Transverse colon (tissue), 4 donors: Measurements from ENCODE around the gene GIPC1.
"Not testable (repeated sequence)": the region's sequence is repeated elsewhere in the genome, so short reads cannot be mapped to it uniquely, and the experiment has no call there.

Source experiments
- EP300 ChIP-seq: sonication (generic); formaldehyde crosslinking; IDR thresholded peaks from one replicate; pipeline ENCODE4 v1.6.1; 2017; ENCODE audit warnings: antibody characterized with exemption, low read depth
- POLR2A ChIP-seq: fragments of 450-650 bp; IDR thresholded peaks from one replicate; pipeline ENCODE4 v1.6.1; 2016; ENCODE audit warnings: antibody characterized with exemption, mild to moderate bottlenecking, moderate library complexity
- POLR2AphosphoS5 ChIP-seq, 3 donors: sonication (generic); formaldehyde crosslinking; IDR thresholded peaks; one replicate each; pipeline ENCODE4 v1.6.1; 2016; ENCODE audit warnings: antibody characterized with exemption in 3 of 3
- TF ChIP-seq, protein P1 (sequence below), 5 experiments: fragments of 200-600 bp in 3 of 5; fragments of 450-650 bp in 2 of 5; sonication (generic) in 3 of 5; IDR thresholded peaks; 1 replicate in 2 of 5; 2 replicates in 3 of 5; pipeline ENCODE4 v1.5.1; 2016 to 2017; ENCODE audit warnings: antibody characterized with exemption in 5 of 5, inconsistent platforms in 3 of 5, mild to moderate bottlenecking in 2 of 5, moderate library complexity in 1 of 5

DNA sequence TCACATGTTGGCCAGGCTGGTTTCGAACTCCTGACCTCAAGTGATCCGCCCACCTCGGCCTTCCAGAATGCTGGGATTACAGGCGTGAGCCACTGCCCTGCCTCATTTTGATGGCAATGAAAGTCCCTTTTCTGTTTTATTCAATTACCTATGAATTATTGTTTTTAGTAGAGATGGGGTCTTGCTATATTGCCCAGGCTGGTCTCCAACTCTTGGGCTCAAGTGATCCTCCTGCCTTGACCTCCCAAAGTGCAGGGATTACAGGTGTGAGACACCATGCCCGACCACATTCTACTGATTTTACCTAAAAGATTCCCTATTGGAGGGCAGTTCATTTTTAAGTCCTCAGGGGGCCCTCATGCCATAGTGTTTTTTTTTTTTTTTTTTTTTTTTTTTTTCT lies 46.1 kb upstream of the GIPC1 start:
- TF ChIP-seq, protein P1, sequence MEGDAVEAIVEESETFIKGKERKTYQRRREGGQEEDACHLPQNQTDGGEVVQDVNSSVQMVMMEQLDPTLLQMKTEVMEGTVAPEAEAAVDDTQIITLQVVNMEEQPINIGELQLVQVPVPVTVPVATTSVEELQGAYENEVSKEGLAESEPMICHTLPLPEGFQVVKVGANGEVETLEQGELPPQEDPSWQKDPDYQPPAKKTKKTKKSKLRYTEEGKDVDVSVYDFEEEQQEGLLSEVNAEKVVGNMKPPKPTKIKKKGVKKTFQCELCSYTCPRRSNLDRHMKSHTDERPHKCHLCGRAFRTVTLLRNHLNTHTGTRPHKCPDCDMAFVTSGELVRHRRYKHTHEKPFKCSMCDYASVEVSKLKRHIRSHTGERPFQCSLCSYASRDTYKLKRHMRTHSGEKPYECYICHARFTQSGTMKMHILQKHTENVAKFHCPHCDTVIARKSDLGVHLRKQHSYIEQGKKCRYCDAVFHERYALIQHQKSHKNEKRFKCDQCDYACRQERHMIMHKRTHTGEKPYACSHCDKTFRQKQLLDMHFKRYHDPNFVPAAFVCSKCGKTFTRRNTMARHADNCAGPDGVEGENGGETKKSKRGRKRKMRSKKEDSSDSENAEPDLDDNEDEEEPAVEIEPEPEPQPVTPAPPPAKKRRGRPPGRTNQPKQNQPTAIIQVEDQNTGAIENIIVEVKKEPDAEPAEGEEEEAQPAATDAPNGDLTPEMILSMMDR (IDR thresholded peaks at IDR 0.05) = not testable (repeated sequence)
- TF ChIP-seq POLR2A; EP300; POLR2AphosphoS5 (IDR thresholded peaks at IDR 0.05): not testable (repeated sequence)
